Transverse colon (tissue), 4 donors: ENCODE data around the gene NBEA. TPM values are rescaled to one million over a fixed set of nuclear protein-coding genes. Genes with fewer than 3 reads are reported as not detected.

Experiments
- DNase-seq: peaks from one replicate; pipeline ENCODE4 v3.0.0-alpha.2; 2019
- H3K27ac ChIP-seq, 4 donors: fragments of 200-600 bp; sonication (generic); 2 replicates each; pipeline ENCODE4 v1.5.1; 2016 to 2018; ENCODE audit warnings: inconsistent platforms in 4 of 4
- H3K27me3 ChIP-seq: fragments of 200-600 bp; sonication (generic); 2 replicates; pipeline ENCODE4 v1.5.1; 2017; ENCODE audit warnings: inconsistent platforms
- H3K36me3 ChIP-seq, 4 donors: fragments of 200-600 bp; sonication (generic); 2 replicates each; pipeline ENCODE4 v1.5.1; 2017 to 2019; ENCODE audit warnings: inconsistent platforms in 4 of 4
- H3K4me1 ChIP-seq, 4 donors: fragments of 200-600 bp; sonication (generic); 2 replicates each; pipeline ENCODE4 v1.5.1; 2017 to 2020; ENCODE audit warnings: inconsistent platforms in 4 of 4
- H3K4me3 ChIP-seq, 4 donors: fragments of 200-600 bp; sonication (generic); 1 replicate in 1 of 4; 2 replicates in 3 of 4; pipeline versions ENCODE4 v1.5.1 to v1.6.1; 2017 to 2019; ENCODE audit warnings: inconsistent platforms in 4 of 4
- H3K9me3 ChIP-seq, 2 donors: fragments of 200-600 bp; sonication (generic); 2 replicates each; pipeline ENCODE4 v1.5.1; 2017 to 2019; ENCODE audit warnings: inconsistent platforms in 2 of 2
- CTCF ChIP-seq, 5 experiments: fragments of 200-600 bp in 3 of 5; fragments of 450-650 bp in 2 of 5; sonication (generic) in 3 of 5; IDR thresholded peaks; 1 replicate in 2 of 5; 2 replicates in 3 of 5; pipeline ENCODE4 v1.5.1; 2016 to 2017; ENCODE audit warnings: antibody characterized with exemption in 5 of 5, inconsistent platforms in 3 of 5, mild to moderate bottlenecking in 2 of 5, moderate library complexity in 1 of 5
- EP300 ChIP-seq: sonication (generic); formaldehyde crosslinking; IDR thresholded peaks from one replicate; pipeline ENCODE4 v1.6.1; 2017; ENCODE audit warnings: antibody characterized with exemption, low read depth
- POLR2A ChIP-seq: fragments of 450-650 bp; IDR thresholded peaks from one replicate; pipeline ENCODE4 v1.6.1; 2016; ENCODE audit warnings: antibody characterized with exemption, mild to moderate bottlenecking, moderate library complexity
- POLR2AphosphoS5 ChIP-seq, 3 donors: sonication (generic); formaldehyde crosslinking; IDR thresholded peaks; one replicate each; pipeline ENCODE4 v1.6.1; 2016; ENCODE audit warnings: antibody characterized with exemption in 3 of 3
- WGBS, 2 donors: methylation state at CpG; one replicate each; pipeline ENCODE4 v1.1.5; 2018; ENCODE audit warnings: low coverage in 1 of 2; 5-methylcytosine and 5-hydroxymethylcytosine counted together
- in situ Hi-C, 4 donors: fragments of 200-750 bp; cut with MboI; loops; one replicate each; pipeline versions ENCODE4 v1.15.0 to v1.15.1; 2017; ENCODE audit warnings: low sequenced_read_pairs in 3 of 4, low pct_ligation_motif_present in 1 of 4, low pct_unique_long_range_greater_than_20kb in 1 of 4
- intact Hi-C: fragments of 100-400 bp; cut with DNase I; formaldehyde crosslinking; loops from one replicate; pipeline ENCODE4 v1.15.1; 2023; ENCODE audit warnings: low total_unique reads
- total RNA-seq, 4 donors: library from RNA; depleted of rRNA; stranded (reverse); fragments of >200 nt; gene quantifications; one replicate each; pipeline ENCODE4 v1.1.0, GENCODE V29; 2016

The NBEA gene
- total RNA-seq, 4 donors from 2014 or later: 8.2 to 21.1 (median 12.5) TPM

- intact Hi-C loops: no loop called here
- Histone ChIP-seq H3K4me3 (no peak overlapping the region), H3K36me3 (no peaks in the 10 kb centered on the region), H3K4me1 (no peaks in the 10 kb centered on the region), H3K27ac (no peak overlapping the region), H3K27me3 (no peaks in the 10 kb centered on the region), H3K9me3 (no peaks in the 10 kb centered on the region)
- DNase-seq: no peak
- TF ChIP-seq CTCF (IDR thresholded peaks at IDR 0.05): no peak
- TF ChIP-seq POLR2A: no peak
- no peak for TF ChIP-seq EP300
- no peak for TF ChIP-seq POLR2AphosphoS5 (IDR thresholded peaks at IDR 0.05)
- in situ Hi-C loops: no loop called here
- WGBS, 2 donors: 60 to 76% methylated on average over 1 to 6 of the region's 7 CpGs
Observed at GRCh38 chr13:35014606-35015213, 72.6 kb downstream of the NBEA start.

- in situ Hi-C loops (no loop called here), intact Hi-C loops (no loop called here)
- no peak for DNase-seq
- Histone ChIP-seq H3K4me1 (no peaks in the 10 kb centered on the region), H3K4me3 (no peak overlapping the region), H3K27me3 (no peaks in the 10 kb centered on the region), H3K36me3 (no peaks in the 10 kb centered on the region), H3K9me3 (no peaks in the 10 kb centered on the region), H3K27ac (no peak overlapping the region)
- TF ChIP-seq CTCF (IDR thresholded peaks at IDR 0.05): no peak
- no peak for TF ChIP-seq POLR2AphosphoS5 (IDR thresholded peaks at IDR 0.05)
- no peak for TF ChIP-seq POLR2A
- no peak for TF ChIP-seq EP300
- WGBS, 2 donors: 79 to 81% methylated on average over 5 of the region's 5 CpGs
Observed at GRCh38 chr13:35016362-35017112, 74.5 kb downstream of the NBEA start.

- TF ChIP-seq CTCF (IDR thresholded peaks at IDR 0.05): no peak
- peak in 1 of 3 donors; percentile 22 for TF ChIP-seq POLR2AphosphoS5 (IDR thresholded peaks at IDR 0.05)
- no peak for DNase-seq
- 65 to 80% methylated on average over 1 to 2 of the region's 2 CpGs for WGBS, 2 donors
- intact Hi-C loops: no loop called here
- Histone ChIP-seq H3K9me3 (no peaks in the 10 kb centered on the region), H3K36me3 (no peaks in the 10 kb centered on the region), H3K4me3 (no peak overlapping the region), H3K27me3 (no peaks in the 10 kb centered on the region), H3K27ac (no peak overlapping the region), H3K4me1 (peaks cover 0 to 4% (median 0%) of the 10 kb centered on the region in 4 donors)
- in situ Hi-C loops: no loop called here
Observed at GRCh38 chr13:35025314-35025713, 83.2 kb downstream of the NBEA start.

- H3K36me3 ChIP-seq: no peaks in the 10 kb centered on the region
- in situ Hi-C loops: no loop called here
- 93 to 100% methylated on average over 1 of the region's 1 CpG for WGBS, 2 donors
Observed at GRCh38 chr13:35028338-35028867, 86.3 kb downstream of the NBEA start.

More at GRCh38 chr13:35028338-35028867, 86.3 kb downstream of the NBEA start:
- intact Hi-C loops: no loop called here
- Histone ChIP-seq H3K4me1 (peaks cover 0 to 4% (median 0%) of the 10 kb centered on the region in 4 donors), H3K27me3 (no peaks in the 10 kb centered on the region), H3K4me3 (no peak overlapping the region), H3K27ac (no peak overlapping the region), H3K9me3 (peaks cover 9% of the 10 kb centered on the region in 2 donors)
- no peak for DNase-seq
- TF ChIP-seq POLR2A (no peak), CTCF (IDR thresholded peaks at IDR 0.05) (no peak), EP300 (no peak), POLR2AphosphoS5 (IDR thresholded peaks at IDR 0.05) (no peak)
